Kidney (tissue), 14 donors: ENCODE measurements around the gene ATG101. TPM values are rescaled to one million over a fixed set of nuclear protein-coding genes. Genes with fewer than 3 reads are reported as not detected.

Experiments
- DNase-seq, 5 donors: peaks; one replicate each; pipeline ENCODE4 v3.0.0-alpha.2; 2013 to 2020
- FAIRE-seq: peaks from 2 replicates; lab custom pipeline; 2012; peaks lifted over from hg19 to GRCh38; lab: Jason Lieb, UNC
- H3K27ac ChIP-seq, 2 donors: one replicate each; pipeline ENCODE4 v1.7.0; 2013; ENCODE audit warnings: low read depth in 2 of 2, low read length in 2 of 2, inconsistent platforms in 1 of 2
- H3K27me3 ChIP-seq: one replicate; pipeline ENCODE4 v1.7.1; 2013; ENCODE audit warnings: low read length, inconsistent platforms; ENCODE audit not compliant: control insufficient read depth, insufficient read depth
- H3K36me3 ChIP-seq, 3 donors: one replicate each; pipeline versions ENCODE4 v1.7.0 to v1.7.1; 2013; ENCODE audit warnings: low read length in 3 of 3, control low read depth in 1 of 3, inconsistent platforms in 1 of 3; ENCODE audit not compliant: insufficient read depth in 3 of 3, control insufficient read depth in 2 of 3
- H3K4me1 ChIP-seq, 3 donors: one replicate each; pipeline versions ENCODE4 v1.7.0 to v1.7.1; 2013; ENCODE audit warnings: low read length in 3 of 3, inconsistent platforms in 1 of 3, low read depth in 1 of 3; ENCODE audit not compliant: control insufficient read depth in 2 of 3, insufficient read depth in 2 of 3
- H3K4me3 ChIP-seq, 3 donors: one replicate each; pipeline versions ENCODE4 v1.7.0 to v1.8.1; 2013; ENCODE audit warnings: low read length in 3 of 3, control low read depth in 1 of 3, inconsistent platforms in 1 of 3
- H3K9ac ChIP-seq, 3 donors: one replicate each; pipeline versions ENCODE4 v1.7.0 to v1.7.1; 2013; ENCODE audit warnings: low read length in 3 of 3, control low read depth in 1 of 3, inconsistent platforms in 1 of 3
- H3K9me3 ChIP-seq, 3 donors: one replicate each; pipeline versions ENCODE4 v1.7.0 to v1.7.1; 2013; ENCODE audit warnings: low read length in 3 of 3, control low read depth in 1 of 3, inconsistent platforms in 1 of 3; ENCODE audit not compliant: control insufficient read depth in 2 of 3, insufficient read depth in 1 of 3
- intact Hi-C: fragments of 100-400 bp; cut with DNase I; formaldehyde crosslinking; loops from one replicate; pipeline ENCODE4 v1.11.1; 2022
- polyA plus RNA-seq: library from polyadenylated mRNA; stranded (reverse); fragments of 350-450 nt; fragmentation: Illumina TruSeq; extraction: RNeasy Lipid Tissue Mini Kit (QIAGEN cat#74804); gene quantifications from one replicate; pipeline ENCODE4 v1.2.3, GENCODE V29; 2014; ENCODE audit warnings: low read depth, low replicate concordance; ENCODE audit not compliant: insufficient read depth
- total RNA-seq: library from RNA; stranded (reverse); fragmentation: NEBNext Ultra II Directional; extraction: Animal tissue kit (Norgen Biotek cat#: 25700); gene quantifications from one replicate; pipeline ENCODE4 v1.2.1, GENCODE V29; 2021
- TF ChIP-seq, protein P1 (sequence below): IDR thresholded peaks from 3 replicates; pipeline ENCODE4 v1.5.1; 2012; ENCODE audit warnings: mild to moderate bottlenecking, moderate library complexity, borderline replicate concordance; ENCODE audit not compliant: insufficient read depth; ENCODE audit errors: extremely low read depth
- donor health status: control.
- donor health status: control.
- donor health status: control.
- donor health status: control.
- donor health status: control.
- donor health status: DM: yes; HTN: yes; CAD: no.
- donor health status: Normal renal cell carcinoma (clear cell type).

Gene ATG101
- total and polyA plus RNA-seq, 2 donors from 2014 or later: 32.1 to 53.0 TPM

DNA sequence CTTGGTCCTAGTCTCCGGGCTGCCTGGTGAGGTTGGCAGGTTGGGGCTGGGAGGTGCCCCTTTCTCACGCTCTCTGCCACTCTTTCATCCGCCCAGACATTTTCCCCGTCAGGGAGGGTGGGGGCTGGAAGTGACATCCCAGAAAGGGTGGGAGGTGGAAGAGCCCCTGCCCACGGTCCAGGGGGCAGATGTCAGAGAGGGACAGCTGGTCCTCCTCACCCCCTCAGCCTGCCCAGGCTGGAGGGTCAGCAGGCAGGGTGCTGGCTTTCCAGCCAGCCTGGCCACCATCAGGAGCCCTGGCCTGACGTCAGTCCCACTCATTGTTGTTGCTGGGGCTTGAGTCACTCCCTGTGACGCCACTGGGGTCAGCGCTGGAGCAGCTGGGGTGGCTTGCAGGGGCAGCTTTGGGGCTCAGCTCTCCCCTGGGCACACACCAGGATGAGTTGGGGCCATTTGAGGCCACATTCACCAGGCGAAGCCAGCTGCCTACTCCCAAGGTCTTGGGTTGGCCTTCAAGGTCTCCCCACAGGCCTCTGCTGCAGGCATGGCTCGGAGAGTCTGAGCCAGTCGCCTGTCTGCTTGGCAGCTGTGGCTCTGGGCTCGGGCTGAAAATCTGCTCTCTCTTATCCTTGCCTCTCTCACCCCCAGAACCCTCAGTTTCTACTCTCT lies 5.7 kb upstream of the ATG101 start:
- FAIRE-seq: no peak
- H3K27ac ChIP-seq: no peak overlapping the region
- TF ChIP-seq, protein P1, sequence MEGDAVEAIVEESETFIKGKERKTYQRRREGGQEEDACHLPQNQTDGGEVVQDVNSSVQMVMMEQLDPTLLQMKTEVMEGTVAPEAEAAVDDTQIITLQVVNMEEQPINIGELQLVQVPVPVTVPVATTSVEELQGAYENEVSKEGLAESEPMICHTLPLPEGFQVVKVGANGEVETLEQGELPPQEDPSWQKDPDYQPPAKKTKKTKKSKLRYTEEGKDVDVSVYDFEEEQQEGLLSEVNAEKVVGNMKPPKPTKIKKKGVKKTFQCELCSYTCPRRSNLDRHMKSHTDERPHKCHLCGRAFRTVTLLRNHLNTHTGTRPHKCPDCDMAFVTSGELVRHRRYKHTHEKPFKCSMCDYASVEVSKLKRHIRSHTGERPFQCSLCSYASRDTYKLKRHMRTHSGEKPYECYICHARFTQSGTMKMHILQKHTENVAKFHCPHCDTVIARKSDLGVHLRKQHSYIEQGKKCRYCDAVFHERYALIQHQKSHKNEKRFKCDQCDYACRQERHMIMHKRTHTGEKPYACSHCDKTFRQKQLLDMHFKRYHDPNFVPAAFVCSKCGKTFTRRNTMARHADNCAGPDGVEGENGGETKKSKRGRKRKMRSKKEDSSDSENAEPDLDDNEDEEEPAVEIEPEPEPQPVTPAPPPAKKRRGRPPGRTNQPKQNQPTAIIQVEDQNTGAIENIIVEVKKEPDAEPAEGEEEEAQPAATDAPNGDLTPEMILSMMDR: no peak

GRCh38 chr12:52066346-52067080 lies 3.3 kb upstream of the ATG101 start:
- Histone ChIP-seq H3K9ac (no peak overlapping the region), H3K36me3 (no peaks in the 10 kb centered on the region), H3K9me3 (no peaks in the 10 kb centered on the region), H3K27me3 (no peaks in the 10 kb centered on the region), H3K4me1 (peaks cover 3 to 13% (median 13%) of the 10 kb centered on the region in 3 donors), H3K27ac (no peak overlapping the region), H3K4me3 (no peak overlapping the region)
- TF ChIP-seq, protein P1: no peak
- no peak for FAIRE-seq
- no peak for DNase-seq
- intact Hi-C loops: no loop called here

More for the DNA sequence above, 5.7 kb upstream of the ATG101 start:
- H3K9me3 ChIP-seq: no peaks in the 10 kb centered on the region
- no peak overlapping the region for H3K9ac ChIP-seq
- H3K4me3 ChIP-seq: no peak overlapping the region
- peaks cover 0 to 2% (median under 1%) of the 10 kb centered on the region in 3 donors for H3K4me1 ChIP-seq
- intact Hi-C loops: no loop called here
- H3K27me3 ChIP-seq: no peaks in the 10 kb centered on the region
- DNase-seq: peak in 1 of 5 donors; percentile 37
- no peaks in the 10 kb centered on the region for H3K36me3 ChIP-seq

DNA sequence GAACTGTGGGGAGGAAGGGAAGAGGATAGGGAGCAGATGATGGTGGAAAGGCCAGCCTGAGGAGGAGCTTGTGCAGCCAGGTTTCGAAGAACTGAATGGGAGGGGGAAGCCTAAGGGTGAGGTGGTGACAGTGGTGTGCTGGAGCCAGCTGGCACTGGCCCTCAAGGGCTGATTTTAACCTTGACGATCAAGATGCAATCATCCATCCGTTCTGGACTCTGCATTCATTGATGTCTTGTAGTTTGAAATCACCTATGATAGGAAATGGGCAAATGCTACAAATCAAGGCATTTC lies 2.8 kb upstream of the ATG101 start:
- TF ChIP-seq, protein P1: no peak
- Histone ChIP-seq H3K9ac (no peak overlapping the region), H3K27ac (no peak overlapping the region), H3K9me3 (no peaks in the 10 kb centered on the region), H3K36me3 (peaks cover 0 to 3% (median 0%) of the 10 kb centered on the region in 3 donors), H3K4me3 (no peak overlapping the region), H3K27me3 (no peaks in the 10 kb centered on the region), H3K4me1 (peaks cover 3 to 17% (median 13%) of the 10 kb centered on the region in 3 donors)
- DNase-seq (no peak), FAIRE-seq (no peak)
- intact Hi-C loops: no loop called here
